ENCODE results near the gene GPR50. TPM values are rescaled to one million over a fixed set of nuclear protein-coding genes. Genes with fewer than 3 reads are reported as not detected.

The GPR50 gene
- total RNA-seq, 6 donors from 2014 or later, result not detected

GRCh38 chrX:151175283-151176062, 911 bp upstream of the GPR50 start:
- Histone ChIP-seq H3K36me3 (no peaks in the 10 kb centered on the region), H3K9me3 (peaks cover 0 to 12% (median 0%) of the 10 kb centered on the region in 4 donors), H3K27ac (no peak overlapping the region), H3K4me1 (peaks cover 0 to 7% (median 0%) of the 10 kb centered on the region in 4 donors), H3K27me3 (peaks cover 0 to 25% (median 0%) of the 10 kb centered on the region in 4 donors), H3K4me3 (no peak overlapping the region)
- DNase-seq (no peak), ATAC-seq (ENCODE audit: low FRiP score in 2 of 2) (no peak)
- WGBS, 2 donors, result 3 to 41% methylated on average over 7 to 54 of the region's 54 CpGs
- TF ChIP-seq POLR2AphosphoS5 (IDR thresholded peaks at IDR 0.05) (no peak), CTCF (IDR thresholded peaks at IDR 0.05) (no peak), POLR2A (IDR thresholded peaks at IDR 0.05) (no peak), EP300 (IDR thresholded peaks at IDR 0.05) (no peak)

- Histone ChIP-seq H3K27ac (no peak overlapping the region), H3K36me3 (no peaks in the 10 kb centered on the region), H3K4me3 (peak overlapping the region in 1 of 4 donors; percentile 12), H3K9me3 (peaks cover 0 to 12% (median 0%) of the 10 kb centered on the region in 4 donors), H3K4me1 (peaks cover 0 to 7% (median 0%) of the 10 kb centered on the region in 4 donors), H3K27me3 (peaks cover 0 to 25% (median 0%) of the 10 kb centered on the region in 4 donors)
- DNase-seq (peak in 1 of 2 donors; percentile 75), ATAC-seq (ENCODE audit: low FRiP score in 2 of 2) (no peak)
- TF ChIP-seq CTCF (IDR thresholded peaks at IDR 0.05), result no peak
- TF ChIP-seq EP300 (IDR thresholded peaks at IDR 0.05), result no peak
- TF ChIP-seq POLR2AphosphoS5 (IDR thresholded peaks at IDR 0.05), result no peak
- no peak for TF ChIP-seq POLR2A (IDR thresholded peaks at IDR 0.05)
- WGBS, 2 donors, result 57% methylated on average over 96 of the region's 96 CpGs; no CpG with 5 or more reads in 1 of the 2 donors
Measured at GRCh38 chrX:151177141-151178027, 1.0 kb downstream of the GPR50 start.

- H3K36me3 ChIP-seq, result no peaks in the 10 kb centered on the region
- peaks cover 0 to 12% (median 0%) of the 10 kb centered on the region in 4 donors for H3K9me3 ChIP-seq
- peaks cover 0 to 21% (median 0%) of the 10 kb centered on the region in 4 donors for H3K27me3 ChIP-seq
- peak in 1 of 2 donors; percentile 35 for DNase-seq
- WGBS, 2 donors, result 0 to 23% methylated on average over 6 to 18 of the region's 18 CpGs
- peaks cover 0 to 7% (median 0%) of the 10 kb centered on the region in 4 donors for H3K4me1 ChIP-seq
- no peak overlapping the region for H3K27ac ChIP-seq
- ATAC-seq (ENCODE audit: low FRiP score in 2 of 2), result no peak
- no peak for TF ChIP-seq CTCF (IDR thresholded peaks at IDR 0.05)
- H3K4me3 ChIP-seq, result no peak overlapping the region
Measured at GRCh38 chrX:151178746-151179145, 2.4 kb downstream of the GPR50 start.

GRCh38 chrX:151180400-151180799, 4.0 kb downstream of the GPR50 start:
- ATAC-seq (ENCODE audit: low FRiP score in 2 of 2), result no peak
- peaks cover 0 to 18% (median 0%) of the 10 kb centered on the region in 4 donors for H3K27me3 ChIP-seq
- H3K27ac ChIP-seq, result no peak overlapping the region
- H3K4me1 ChIP-seq, result peaks cover 0 to 7% (median 0%) of the 10 kb centered on the region in 4 donors
- peaks cover 0 to 9% (median 0%) of the 10 kb centered on the region in 4 donors for H3K9me3 ChIP-seq
- H3K4me3 ChIP-seq, result no peak overlapping the region
- peak in 1 of 2 donors; percentile 36 for DNase-seq
- WGBS, 2 donors, result 94 to 95% methylated on average over 15 to 18 of the region's 18 CpGs
- no peaks in the 10 kb centered on the region for H3K36me3 ChIP-seq
- TF ChIP-seq CTCF (IDR thresholded peaks at IDR 0.05) (no peak), EP300 (IDR thresholded peaks at IDR 0.05) (no peak), POLR2A (IDR thresholded peaks at IDR 0.05) (no peak), POLR2AphosphoS5 (IDR thresholded peaks at IDR 0.05) (no peak)
